IMR-90 (cell line): ENCODE measurements around the gene MOV10L1.

Experiments
- BHLHE40 ChIP-seq: fragments of 150-350 bp; IDR thresholded peaks from 2 replicates; pipeline ENCODE4 v1.6.1; 2016; ENCODE audit warnings: mild to moderate bottlenecking, low read depth, low read length
- CEBPB ChIP-seq: IDR thresholded peaks from 2 replicates; pipeline ENCODE4 v1.6.1; 2012; ENCODE audit warnings: low read depth, low read length, improper control_type of control experiment
- FOS ChIP-seq: fragments of 150-350 bp; IDR thresholded peaks from 2 replicates; pipeline ENCODE4 v1.6.1; 2016; ENCODE audit warnings: low read depth, low read length
- MAFK ChIP-seq: IDR thresholded peaks from 2 replicates; pipeline ENCODE4 v1.6.1; 2012; ENCODE audit warnings: low read depth, low read length, improper control_type of control experiment
- MAZ ChIP-seq: IDR thresholded peaks from 2 replicates; pipeline ENCODE4 v1.6.1; 2012; ENCODE audit warnings: low read depth, mild to moderate bottlenecking, low read length, improper control_type of control experiment, moderate library complexity, borderline replicate concordance
- POLR2A ChIP-seq: IDR thresholded peaks from 2 replicates; pipeline ENCODE4 v1.6.1; 2012; ENCODE audit warnings: mild to moderate bottlenecking, low read depth, low read length
- RAD21 ChIP-seq: IDR thresholded peaks from 2 replicates; pipeline ENCODE4 v1.6.1; 2012; ENCODE audit warnings: low read length, improper control_type of control experiment
- RCOR1 ChIP-seq: IDR thresholded peaks from 2 replicates; pipeline ENCODE4 v1.6.1; 2012; ENCODE audit warnings: mild to moderate bottlenecking, low read length, improper control_type of control experiment; ENCODE audit not compliant: insufficient replicate concordance
- RFX5 ChIP-seq: IDR thresholded peaks from 2 replicates; pipeline ENCODE4 v1.8.0; 2012; ENCODE audit warnings: low read depth, mild to moderate bottlenecking, low read length, moderate library complexity
- TF ChIP-seq, protein P1 (sequence below): conservative IDR thresholded peaks from 2 replicates; pipeline ENCODE4 v1.5.1; 2012; ENCODE audit warnings: mild to moderate bottlenecking, low read depth, low read length, improper control_type of control experiment

DNA sequence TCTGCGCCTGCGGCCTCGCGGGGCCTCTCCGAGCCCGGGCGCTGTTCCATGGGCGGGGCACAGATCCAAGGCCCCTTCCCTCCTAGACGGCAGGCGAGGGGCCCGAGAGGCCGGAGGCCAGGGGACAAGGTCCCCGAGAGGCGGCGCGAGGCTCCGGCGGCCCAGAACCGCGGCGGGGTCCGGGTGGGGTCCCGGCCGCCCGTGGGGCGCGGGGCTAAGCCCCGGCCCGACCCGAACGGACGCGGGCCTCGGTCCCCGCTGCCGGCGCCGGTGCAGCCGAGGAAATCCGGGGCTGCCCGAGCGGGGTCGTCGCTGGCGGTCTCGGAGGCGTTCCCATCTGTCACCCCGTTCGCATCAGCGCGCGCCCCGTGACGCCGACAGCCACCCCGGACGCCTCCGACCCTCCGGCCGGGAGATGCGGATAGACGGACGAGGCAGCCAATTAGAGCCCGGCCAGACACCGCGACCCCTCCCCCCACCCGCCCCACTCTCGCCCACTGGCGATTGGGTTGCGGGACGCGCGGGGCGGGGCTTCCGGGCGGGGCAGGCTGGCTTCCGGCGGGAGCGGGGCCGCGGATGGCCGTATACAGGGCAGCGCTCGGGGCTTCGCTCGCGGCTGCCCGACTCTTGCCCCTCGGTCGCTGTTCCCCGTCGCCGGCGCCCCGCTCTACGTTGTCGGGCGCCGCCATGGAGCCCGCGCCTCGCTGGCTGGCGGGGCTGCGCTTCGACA lies 110.8 kb downstream of the MOV10L1 start, which contains the start of gene SELENOO:
- TF ChIP-seq, protein P1, sequence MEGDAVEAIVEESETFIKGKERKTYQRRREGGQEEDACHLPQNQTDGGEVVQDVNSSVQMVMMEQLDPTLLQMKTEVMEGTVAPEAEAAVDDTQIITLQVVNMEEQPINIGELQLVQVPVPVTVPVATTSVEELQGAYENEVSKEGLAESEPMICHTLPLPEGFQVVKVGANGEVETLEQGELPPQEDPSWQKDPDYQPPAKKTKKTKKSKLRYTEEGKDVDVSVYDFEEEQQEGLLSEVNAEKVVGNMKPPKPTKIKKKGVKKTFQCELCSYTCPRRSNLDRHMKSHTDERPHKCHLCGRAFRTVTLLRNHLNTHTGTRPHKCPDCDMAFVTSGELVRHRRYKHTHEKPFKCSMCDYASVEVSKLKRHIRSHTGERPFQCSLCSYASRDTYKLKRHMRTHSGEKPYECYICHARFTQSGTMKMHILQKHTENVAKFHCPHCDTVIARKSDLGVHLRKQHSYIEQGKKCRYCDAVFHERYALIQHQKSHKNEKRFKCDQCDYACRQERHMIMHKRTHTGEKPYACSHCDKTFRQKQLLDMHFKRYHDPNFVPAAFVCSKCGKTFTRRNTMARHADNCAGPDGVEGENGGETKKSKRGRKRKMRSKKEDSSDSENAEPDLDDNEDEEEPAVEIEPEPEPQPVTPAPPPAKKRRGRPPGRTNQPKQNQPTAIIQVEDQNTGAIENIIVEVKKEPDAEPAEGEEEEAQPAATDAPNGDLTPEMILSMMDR: no peak
- no peak for TF ChIP-seq CEBPB
- TF ChIP-seq FOS: no peak
- no peak for TF ChIP-seq RAD21
- peak; percentile 81; the same call in 1 of the 2 replicates for TF ChIP-seq MAZ
- TF ChIP-seq BHLHE40: no peak
- no peak for TF ChIP-seq RFX5
- no peak for TF ChIP-seq RCOR1
- TF ChIP-seq POLR2A: peak; percentile 62; the same call in 1 of the 2 replicates
- no peak for TF ChIP-seq MAFK
